SK-N-SH treated with all-trans-retinoic acid at 6 μM for 48 hours (cell line): ENCODE data around the gene RPGRIP1L.

Experiments used
- ATAC-seq: fragments of 200-7000 bp; cut with Tn5 transposase; 3 replicates; pipeline ENCODE4 v1.9.1; 2020; ENCODE audit warnings: mild to moderate bottlenecking, moderate library complexity
- ARNTL ChIP-seq: fragments of 450-650 bp; formaldehyde crosslinking; IDR thresholded peaks from 2 replicates; pipeline ENCODE4 v1.5.0; 2020; ENCODE audit warnings: low read depth, mild to moderate bottlenecking, moderate library complexity, borderline replicate concordance
- BACH2 ChIP-seq: fragments of 250-450 bp; sonication (Bioruptor Pico); IDR thresholded peaks from 2 replicates; pipeline ENCODE4 v1.9.0; 2021; ENCODE audit warnings: mild to moderate bottlenecking, borderline replicate concordance
- CSDC2 ChIP-seq: fragments of 250-450 bp; sonication (Bioruptor Pico); IDR thresholded peaks from 2 replicates; pipeline ENCODE4 v1.5.0; 2020; ENCODE audit warnings: mild to moderate bottlenecking, moderate library complexity
- ESRRG ChIP-seq: fragments of 250-450 bp; sonication (Bioruptor Pico); IDR thresholded peaks from 2 replicates; pipeline ENCODE4 v1.6.1; 2021; ENCODE audit warnings: mild to moderate bottlenecking
- GLIS3 ChIP-seq: fragments of 250-450 bp; sonication (Bioruptor Pico); IDR thresholded peaks from 2 replicates; pipeline ENCODE4 v1.5.0; 2020; ENCODE audit warnings: mild to moderate bottlenecking, moderate library complexity
- OSR1 ChIP-seq: fragments of 250-450 bp; sonication (Bioruptor Pico); IDR thresholded peaks from 2 replicates; pipeline ENCODE4 v1.8.0; 2022; ENCODE audit warnings: moderate library complexity, mild to moderate bottlenecking, inconsistent platforms
- PPARA ChIP-seq: fragments of 250-450 bp; sonication (Bioruptor Pico); IDR thresholded peaks from 2 replicates; pipeline ENCODE4 v1.5.0; 2020; ENCODE audit warnings: mild to moderate bottlenecking, borderline replicate concordance
- RARB ChIP-seq: fragments of 250-450 bp; sonication (Bioruptor Pico); IDR thresholded peaks from 2 replicates; pipeline ENCODE4 v1.8.0; 2021; ENCODE audit warnings: mild to moderate bottlenecking, moderate library complexity
- SNAI2 ChIP-seq: fragments of 250-450 bp; sonication (Bioruptor Pico); IDR thresholded peaks from 2 replicates; pipeline ENCODE4 v1.5.0; 2020; ENCODE audit warnings: mild to moderate bottlenecking, moderate library complexity
- TCF4 ChIP-seq: fragments of 250-450 bp; sonication (Bioruptor Pico); IDR thresholded peaks from 2 replicates; pipeline ENCODE4 v1.8.0; 2021; ENCODE audit warnings: mild to moderate bottlenecking, moderate library complexity, borderline replicate concordance
- TOX ChIP-seq: fragments of 250-450 bp; sonication (Bioruptor Pico); IDR thresholded peaks from 2 replicates; pipeline ENCODE4 v1.8.0; 2021; ENCODE audit warnings: mild to moderate bottlenecking, moderate library complexity, borderline replicate concordance
- ZC3H10 ChIP-seq: fragments of 250-450 bp; sonication (Bioruptor Pico); IDR thresholded peaks from 2 replicates; pipeline ENCODE4 v1.5.1; 2021; ENCODE audit warnings: mild to moderate bottlenecking, moderate library complexity
- ZFP3 ChIP-seq: fragments of 250-450 bp; sonication (Bioruptor Pico); IDR thresholded peaks from 2 replicates; pipeline ENCODE4 v1.5.0; 2020; ENCODE audit warnings: mild to moderate bottlenecking, moderate library complexity
- ZNF70 ChIP-seq: fragments of 450-650 bp; formaldehyde crosslinking; IDR thresholded peaks from 2 replicates; pipeline ENCODE4 v1.5.0; 2020; ENCODE audit warnings: mild to moderate bottlenecking, moderate library complexity
- ZNF8 ChIP-seq: fragments of 450-650 bp; formaldehyde crosslinking; IDR thresholded peaks from 2 replicates; pipeline ENCODE4 v1.5.0; 2020; ENCODE audit warnings: mild to moderate bottlenecking, moderate library complexity
- TF ChIP-seq, protein P1 (sequence below): fragments of 250-450 bp; sonication (Bioruptor Pico); IDR thresholded peaks from 2 replicates; pipeline ENCODE4 v1.5.1; 2021; ENCODE audit warnings: mild to moderate bottlenecking, moderate library complexity
- TF ChIP-seq, protein P2 (sequence below): fragments of 250-450 bp; sonication (Bioruptor Pico); IDR thresholded peaks from 2 replicates; pipeline ENCODE4 v1.5.1; 2020; ENCODE audit warnings: low read depth, mild to moderate bottlenecking, moderate library complexity
- TF ChIP-seq, protein P3 (sequence below): fragments of 250-450 bp; sonication (Bioruptor Pico); IDR thresholded peaks from 2 replicates; pipeline ENCODE4 v1.8.0; 2020; ENCODE audit warnings: mild to moderate bottlenecking, moderate library complexity, borderline replicate concordance
- TF ChIP-seq, protein P4 (sequence below): fragments of 250-450 bp; sonication (Bioruptor Pico); IDR thresholded peaks from 2 replicates; pipeline ENCODE4 v1.8.0; 2021; ENCODE audit warnings: low read depth, mild to moderate bottlenecking, moderate library complexity, borderline replicate concordance

RPGRIP1L gene

DNA sequence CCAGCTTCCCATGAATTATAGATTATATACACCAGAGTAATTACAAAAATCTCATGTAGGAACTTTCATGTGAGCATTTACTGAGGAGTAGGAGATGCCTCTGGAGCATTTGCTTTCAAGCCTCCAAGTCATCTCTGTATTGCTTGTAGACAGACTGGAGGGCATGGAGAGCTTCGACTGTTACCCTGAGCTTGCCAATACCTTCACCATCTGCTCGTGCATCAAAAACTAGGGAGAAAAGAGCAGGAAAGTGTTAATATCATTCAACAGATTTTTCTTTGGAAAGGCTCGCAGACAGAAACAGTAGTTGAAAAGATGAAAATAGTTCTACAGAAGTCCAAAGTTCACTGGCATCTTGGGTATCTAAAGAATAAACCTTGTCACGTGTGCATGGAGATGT, 101.7 kb downstream of the RPGRIP1L start:
- TF ChIP-seq, protein P1, sequence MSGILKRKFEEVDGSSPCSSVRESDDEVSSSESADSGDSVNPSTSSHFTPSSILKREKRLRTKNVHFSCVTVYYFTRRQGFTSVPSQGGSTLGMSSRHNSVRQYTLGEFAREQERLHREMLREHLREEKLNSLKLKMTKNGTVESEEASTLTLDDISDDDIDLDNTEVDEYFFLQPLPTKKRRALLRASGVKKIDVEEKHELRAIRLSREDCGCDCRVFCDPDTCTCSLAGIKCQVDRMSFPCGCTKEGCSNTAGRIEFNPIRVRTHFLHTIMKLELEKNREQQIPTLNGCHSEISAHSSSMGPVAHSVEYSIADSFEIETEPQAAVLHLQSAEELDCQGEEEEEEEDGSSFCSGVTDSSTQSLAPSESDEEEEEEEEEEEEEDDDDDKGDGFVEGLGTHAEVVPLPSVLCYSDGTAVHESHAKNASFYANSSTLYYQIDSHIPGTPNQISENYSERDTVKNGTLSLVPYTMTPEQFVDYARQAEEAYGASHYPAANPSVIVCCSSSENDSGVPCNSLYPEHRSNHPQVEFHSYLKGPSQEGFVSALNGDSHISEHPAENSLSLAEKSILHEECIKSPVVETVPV: no peak
- TF ChIP-seq RARB (CRISPR knock-in tag) (no peak), ZNF70 (CRISPR knock-in tag) (no peak), OSR1 (CRISPR knock-in tag) (no peak), ZFP3 (CRISPR knock-in tag) (no peak), ZC3H10 (CRISPR knock-in tag) (no peak), TCF4 (no peak), TOX (CRISPR knock-in tag) (no peak), GLIS3 (CRISPR knock-in tag) (no peak), SNAI2 (CRISPR knock-in tag) (no peak)
- TF ChIP-seq, protein P2, sequence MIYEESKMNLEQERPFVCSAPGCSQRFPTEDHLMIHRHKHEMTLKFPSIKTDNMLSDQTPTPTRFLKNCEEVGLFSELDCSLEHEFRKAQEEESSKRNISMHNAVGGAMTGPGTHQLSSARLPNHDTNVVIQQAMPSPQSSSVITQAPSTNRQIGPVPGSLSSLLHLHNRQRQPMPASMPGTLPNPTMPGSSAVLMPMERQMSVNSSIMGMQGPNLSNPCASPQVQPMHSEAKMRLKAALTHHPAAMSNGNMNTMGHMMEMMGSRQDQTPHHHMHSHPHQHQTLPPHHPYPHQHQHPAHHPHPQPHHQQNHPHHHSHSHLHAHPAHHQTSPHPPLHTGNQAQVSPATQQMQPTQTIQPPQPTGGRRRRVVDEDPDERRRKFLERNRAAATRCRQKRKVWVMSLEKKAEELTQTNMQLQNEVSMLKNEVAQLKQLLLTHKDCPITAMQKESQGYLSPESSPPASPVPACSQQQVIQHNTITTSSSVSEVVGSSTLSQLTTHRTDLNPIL (CRISPR knock-in tag): no peak
- TF ChIP-seq, protein P3, sequence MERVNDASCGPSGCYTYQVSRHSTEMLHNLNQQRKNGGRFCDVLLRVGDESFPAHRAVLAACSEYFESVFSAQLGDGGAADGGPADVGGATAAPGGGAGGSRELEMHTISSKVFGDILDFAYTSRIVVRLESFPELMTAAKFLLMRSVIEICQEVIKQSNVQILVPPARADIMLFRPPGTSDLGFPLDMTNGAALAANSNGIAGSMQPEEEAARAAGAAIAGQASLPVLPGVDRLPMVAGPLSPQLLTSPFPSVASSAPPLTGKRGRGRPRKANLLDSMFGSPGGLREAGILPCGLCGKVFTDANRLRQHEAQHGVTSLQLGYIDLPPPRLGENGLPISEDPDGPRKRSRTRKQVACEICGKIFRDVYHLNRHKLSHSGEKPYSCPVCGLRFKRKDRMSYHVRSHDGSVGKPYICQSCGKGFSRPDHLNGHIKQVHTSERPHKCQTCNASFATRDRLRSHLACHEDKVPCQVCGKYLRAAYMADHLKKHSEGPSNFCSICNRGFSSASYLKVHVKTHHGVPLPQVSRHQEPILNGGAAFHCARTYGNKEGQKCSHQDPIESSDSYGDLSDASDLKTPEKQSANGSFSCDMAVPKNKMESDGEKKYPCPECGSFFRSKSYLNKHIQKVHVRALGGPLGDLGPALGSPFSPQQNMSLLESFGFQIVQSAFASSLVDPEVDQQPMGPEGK (CRISPR knock-in tag): no peak
- ATAC-seq: no peak

DNA sequence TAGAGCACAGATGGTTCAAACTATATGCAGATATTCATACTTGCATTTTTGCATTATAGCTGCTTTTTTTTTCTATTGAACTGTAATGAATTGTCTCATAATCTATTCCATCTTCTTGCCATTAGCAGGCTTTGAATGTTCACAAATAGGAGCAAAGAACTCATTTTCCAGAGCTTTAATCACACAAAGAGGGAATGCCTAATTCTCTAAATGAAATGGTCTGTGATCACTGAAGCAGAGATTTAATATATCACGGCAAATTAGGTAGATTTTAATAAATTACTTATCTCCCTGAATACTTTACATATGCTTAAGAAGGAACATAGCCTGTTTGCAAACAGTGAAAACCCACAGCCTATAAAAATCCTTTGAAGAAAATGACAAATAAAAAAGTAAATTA, 103.0 kb downstream of the RPGRIP1L start:
- no peak for ATAC-seq

DNA sequence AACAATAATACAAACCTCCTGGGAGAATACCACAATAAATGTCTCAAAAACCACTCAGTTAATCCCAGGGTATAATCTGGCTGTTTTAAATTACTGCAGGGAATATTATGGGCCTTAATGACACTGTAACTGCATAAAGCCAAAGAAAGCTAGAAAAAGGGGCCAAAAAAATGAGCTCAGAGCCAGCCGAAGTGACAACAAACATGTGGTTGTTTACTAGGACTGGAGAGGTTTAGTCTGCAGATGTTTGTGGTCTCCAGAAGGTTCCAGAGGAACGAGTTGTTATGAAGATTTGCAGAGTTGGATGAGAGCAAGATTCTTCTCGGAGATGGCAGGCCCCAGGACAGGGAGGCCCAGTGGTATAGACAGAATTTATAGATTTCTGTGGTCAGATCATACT, 103.5 kb downstream of the RPGRIP1L start:
- TF ChIP-seq, protein P4, sequence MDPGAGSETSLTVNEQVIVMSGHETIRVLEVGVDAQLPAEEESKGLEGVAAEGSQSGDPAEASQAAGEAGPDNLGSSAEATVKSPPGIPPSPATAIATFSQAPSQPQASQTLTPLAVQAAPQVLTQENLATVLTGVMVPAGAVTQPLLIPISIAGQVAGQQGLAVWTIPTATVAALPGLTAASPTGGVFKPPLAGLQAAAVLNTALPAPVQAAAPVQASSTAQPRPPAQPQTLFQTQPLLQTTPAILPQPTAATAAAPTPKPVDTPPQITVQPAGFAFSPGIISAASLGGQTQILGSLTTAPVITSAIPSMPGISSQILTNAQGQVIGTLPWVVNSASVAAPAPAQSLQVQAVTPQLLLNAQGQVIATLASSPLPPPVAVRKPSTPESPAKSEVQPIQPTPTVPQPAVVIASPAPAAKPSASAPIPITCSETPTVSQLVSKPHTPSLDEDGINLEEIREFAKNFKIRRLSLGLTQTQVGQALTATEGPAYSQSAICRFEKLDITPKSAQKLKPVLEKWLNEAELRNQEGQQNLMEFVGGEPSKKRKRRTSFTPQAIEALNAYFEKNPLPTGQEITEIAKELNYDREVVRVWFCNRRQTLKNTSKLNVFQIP (CRISPR knock-in tag): no peak
- no peak for TF ChIP-seq ZNF8
- TF ChIP-seq, protein P3 (CRISPR knock-in tag): no peak
- TF ChIP-seq TCF4: no peak
- TF ChIP-seq ARNTL (CRISPR knock-in tag): no peak
- TF ChIP-seq CSDC2 (CRISPR knock-in tag): no peak
- TF ChIP-seq, protein P1: no peak
- no peak for ATAC-seq

More for the DNA sequence above, 103.0 kb downstream of the RPGRIP1L start:
- TF ChIP-seq CSDC2 (CRISPR knock-in tag): no peak
- no peak for TF ChIP-seq ZNF8
- TF ChIP-seq, protein P1: no peak
- TF ChIP-seq SNAI2 (CRISPR knock-in tag): no peak

DNA sequence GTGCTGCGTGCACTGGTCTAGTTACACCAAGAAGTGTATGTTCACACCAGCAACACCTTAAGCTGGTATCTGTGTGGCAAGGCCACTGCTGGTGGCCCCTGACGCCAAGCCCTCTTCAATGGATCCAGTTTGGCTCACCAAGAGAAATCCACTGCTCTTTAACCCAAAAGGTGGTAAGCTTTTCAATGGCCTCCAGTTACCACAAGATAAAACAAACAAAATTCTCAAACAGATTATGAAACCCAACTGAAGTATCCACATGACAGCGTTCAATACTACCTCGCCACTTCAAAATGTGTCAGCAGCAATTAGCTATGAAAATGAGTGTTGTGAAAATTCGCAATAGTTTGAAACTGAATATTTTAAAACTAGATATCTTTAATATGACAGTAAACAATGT, 104.1 kb downstream of the RPGRIP1L start:
- no peak for ATAC-seq
- no peak for TF ChIP-seq ZFP3 (CRISPR knock-in tag)
- no peak for TF ChIP-seq ZC3H10 (CRISPR knock-in tag)
- no peak for TF ChIP-seq ESRRG
- TF ChIP-seq SNAI2 (CRISPR knock-in tag): no peak
- TF ChIP-seq CSDC2 (CRISPR knock-in tag): no peak
- TF ChIP-seq, protein P4 (CRISPR knock-in tag): no peak
- TF ChIP-seq PPARA (CRISPR knock-in tag): no peak
- TF ChIP-seq, protein P3 (CRISPR knock-in tag): no peak
- no peak for TF ChIP-seq OSR1 (CRISPR knock-in tag)
- TF ChIP-seq ARNTL (CRISPR knock-in tag): no peak
- no peak for TF ChIP-seq ZNF70 (CRISPR knock-in tag)
- TF ChIP-seq BACH2: no peak
- no peak for TF ChIP-seq ZNF8
